A549 (cell line): ENCODE measurements around the gene DOCK1.

ENCODE experiments used
- BCL3 ChIP-seq: fragments of >200 bp; sonication (Bioruptor Twin); formaldehyde crosslinking; IDR thresholded peaks from 3 replicates; pipeline ENCODE4 v1.6.1; 2016
- CEBPB ChIP-seq, 2 experiments: fragments of >200 bp in 1 of 2; sonication (Bioruptor Twin) in 1 of 2; formaldehyde crosslinking in 1 of 2; IDR thresholded peaks; 2 replicates each; pipeline ENCODE4 v1.6.1; 2012 to 2016
- CHD2 ChIP-seq: fragments of 150-350 bp; IDR thresholded peaks from 2 replicates; pipeline ENCODE4 v1.6.1; 2014; ENCODE audit warnings: low read length; ENCODE audit not compliant: partially characterized antibody
- CTCF ChIP-seq: fragments of >200 bp; sonication (Bioruptor Twin); formaldehyde crosslinking; IDR thresholded peaks from 3 replicates; pipeline ENCODE4 v1.5.1; 2016
- HDAC2 ChIP-seq: fragments of 200-600 bp; sonication (generic); IDR thresholded peaks from 2 replicates; pipeline ENCODE4 v1.6.1; 2016
- JUN ChIP-seq, 2 experiments: fragments of >200 bp; sonication (Bioruptor Twin); formaldehyde crosslinking; IDR thresholded peaks; 2 replicates in 1 of 2; 3 replicates in 1 of 2; pipeline ENCODE4 v1.6.1; 2016 to 2017
- NFE2L2 ChIP-seq: fragments of 150-350 bp; conservative IDR thresholded peaks from 2 replicates; pipeline ENCODE4 v1.6.1; 2014; ENCODE audit warnings: low read length
- POLR2A ChIP-seq: IDR thresholded peaks from 2 replicates; pipeline ENCODE4 v1.6.1; 2012; ENCODE audit warnings: mild to moderate bottlenecking, low read length
- RFX5 ChIP-seq: fragments of 450-650 bp; IDR thresholded peaks from 2 replicates; pipeline ENCODE4 v1.7.1; 2014; ENCODE audit warnings: antibody characterized with exemption, mild to moderate bottlenecking, moderate library complexity

GRCh38 chr10:126911301-126911700 is 6.1 kb downstream of the DOCK1 start:
- TF ChIP-seq CTCF (no peak), POLR2A (no peak), RFX5 (no peak), HDAC2 (no peak), NFE2L2 (no peak), JUN (IDR thresholded peaks at IDR 0.05) (no peak), CHD2 (no peak), BCL3 (no peak), CEBPB (IDR thresholded peaks at IDR 0.05) (no peak)
